ENCODE measurements around the gene SLTM. TPM values are rescaled to one million over a fixed set of nuclear protein-coding genes. Genes with fewer than 3 reads are reported as not detected.
"Not testable (repeated sequence)": the region's sequence is repeated elsewhere in the genome, so short reads cannot be mapped to it uniquely, and the experiment has no call there.

The SLTM gene
- polyA plus RNA-seq, 1 donor, result 183 TPM

- DNase-seq, result peak; percentile 22
These were observed 1.4 kb downstream of the SLTM start for GRCh38 chr15:58931987-58932588.

DNA sequence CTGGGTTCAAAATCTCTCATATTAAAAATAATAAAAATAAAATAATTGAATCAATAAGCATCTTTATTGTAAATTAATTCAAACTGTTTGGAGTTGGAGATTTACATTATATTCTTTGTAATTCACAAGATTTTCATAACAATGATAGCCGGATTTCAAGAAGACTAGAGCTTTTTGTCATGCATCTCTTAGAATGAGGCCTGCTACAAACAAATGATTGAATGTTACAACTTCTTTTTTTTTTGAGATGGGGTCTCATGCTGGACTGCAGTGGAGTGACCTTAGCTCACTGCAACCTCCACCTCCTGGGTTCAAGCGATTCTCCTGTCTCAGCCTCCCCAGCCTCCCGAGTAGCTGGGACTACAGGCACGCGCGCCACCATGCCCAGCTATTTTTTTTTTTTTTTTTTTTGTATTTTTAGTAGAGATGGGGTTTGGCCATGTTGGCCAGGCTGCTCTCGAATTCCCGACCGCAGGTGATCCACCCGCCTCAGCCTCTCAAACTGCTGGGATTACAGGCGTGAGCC lies 3.5 kb downstream of the SLTM start:
- no peak for DNase-seq

DNA sequence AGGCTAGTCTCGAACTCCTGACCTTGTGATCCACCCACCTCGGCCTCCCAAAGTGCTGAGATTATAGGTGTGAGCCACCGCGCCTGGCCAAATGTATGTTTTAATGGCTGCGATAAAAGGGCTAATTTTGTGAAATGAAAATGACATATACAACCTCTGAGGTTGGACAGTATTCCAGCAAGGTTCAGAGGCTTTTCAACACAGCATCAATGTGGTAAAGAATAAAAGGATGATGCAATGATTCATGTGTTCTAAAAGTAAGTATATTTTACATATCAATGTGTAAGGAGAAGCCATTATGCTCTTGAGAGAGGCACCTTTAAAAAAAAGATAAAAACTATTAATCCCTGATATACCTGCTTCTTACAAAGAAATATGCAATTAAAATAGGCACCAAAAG lies 6.7 kb downstream of the SLTM start:
- no peak for DNase-seq

DNA sequence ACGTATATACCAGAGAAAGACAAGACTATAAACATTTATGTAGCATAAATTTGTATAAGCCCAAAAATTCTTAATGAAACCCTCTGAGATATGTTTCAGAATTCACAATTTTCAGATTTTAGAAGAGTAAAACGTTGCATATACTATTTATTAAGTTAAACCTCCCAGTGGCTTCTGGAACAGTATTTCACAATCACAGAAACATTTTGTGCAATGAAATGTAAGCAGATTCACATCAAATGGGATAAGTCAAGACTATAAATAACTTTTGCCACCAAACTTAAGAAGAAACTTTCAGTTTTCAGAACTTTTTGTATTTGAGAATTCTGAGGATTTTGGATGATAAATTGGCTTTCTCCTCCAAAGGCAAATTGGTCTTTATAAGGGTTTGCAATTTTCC lies 9.2 kb downstream of the SLTM start:
- no peak for DNase-seq

DNA sequence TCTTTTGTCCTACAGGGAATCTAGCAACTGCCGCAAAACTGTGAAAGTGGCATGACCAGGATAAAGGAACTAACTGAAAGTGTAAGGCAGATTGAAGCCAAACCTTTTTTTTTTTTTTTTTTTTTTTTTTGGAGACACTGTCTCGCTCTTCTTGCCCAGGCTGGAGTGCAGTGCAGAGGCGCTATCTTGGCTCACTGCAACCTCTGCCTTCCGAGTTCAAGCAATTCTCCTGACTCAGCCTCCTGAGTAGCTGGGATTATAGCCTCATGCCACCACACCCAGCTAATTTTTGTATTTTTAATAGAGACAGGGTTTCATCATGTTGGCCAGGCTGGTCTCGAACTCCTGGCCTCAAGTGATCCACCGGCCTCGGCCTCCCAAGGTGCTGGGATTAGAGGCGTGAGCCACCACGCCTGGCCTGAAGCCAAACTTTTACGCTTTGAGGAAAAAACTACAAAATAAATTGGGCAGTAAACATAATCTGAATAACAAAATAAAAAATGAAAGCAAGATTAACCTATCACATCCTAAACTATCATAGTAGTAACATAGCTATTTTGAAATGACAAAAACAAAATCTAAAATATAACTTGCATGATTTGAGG lies 9.7 kb downstream of the SLTM start:
- no peak for DNase-seq

DNA sequence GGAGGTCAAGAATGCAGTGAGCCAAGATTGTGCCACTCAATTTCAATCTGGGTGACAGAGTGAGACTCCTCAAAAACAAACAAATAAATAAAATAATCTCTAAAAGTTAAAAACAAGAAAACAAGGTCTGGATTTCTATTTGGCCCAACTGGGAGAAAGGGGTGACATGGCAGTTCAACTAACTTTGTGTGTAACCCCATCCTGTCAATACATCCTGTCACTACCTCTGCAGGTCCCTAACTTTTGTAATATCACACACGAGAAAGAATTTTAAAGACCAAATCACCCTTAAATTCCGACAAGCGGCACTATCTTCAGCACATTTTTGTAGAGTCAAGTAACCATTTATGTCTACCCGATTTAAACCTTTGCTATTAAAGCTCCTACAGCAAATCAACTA lies 10.2 kb downstream of the SLTM start:
- DNase-seq, result no peak

GRCh38 chr15:58921267-58921790 lies 12.2 kb downstream of the SLTM start:
- no peak for DNase-seq

DNA sequence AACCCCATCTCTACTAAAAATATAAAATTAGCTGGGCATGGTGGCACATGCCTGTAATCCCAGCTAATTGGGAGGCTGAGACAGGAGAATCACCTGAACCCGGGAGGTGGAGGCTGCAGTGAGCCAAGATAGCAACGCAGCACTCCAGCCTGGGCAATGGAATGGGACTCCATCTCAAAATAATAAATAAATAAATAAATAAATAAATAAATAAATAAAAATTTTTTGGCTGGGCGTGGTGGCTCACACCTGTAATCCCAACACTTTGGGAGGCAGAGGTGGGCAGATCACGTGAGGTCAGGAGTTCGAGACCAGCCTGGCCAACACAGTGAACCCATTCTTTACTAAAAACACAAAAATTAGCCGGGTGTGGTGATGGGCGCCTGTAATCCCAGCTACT lies 13.0 kb downstream of the SLTM start:
- DNase-seq, result not testable (repeated sequence)

GRCh38 chr15:58919232-58919631 lies 14.2 kb downstream of the SLTM start:
- no peak for DNase-seq

DNA sequence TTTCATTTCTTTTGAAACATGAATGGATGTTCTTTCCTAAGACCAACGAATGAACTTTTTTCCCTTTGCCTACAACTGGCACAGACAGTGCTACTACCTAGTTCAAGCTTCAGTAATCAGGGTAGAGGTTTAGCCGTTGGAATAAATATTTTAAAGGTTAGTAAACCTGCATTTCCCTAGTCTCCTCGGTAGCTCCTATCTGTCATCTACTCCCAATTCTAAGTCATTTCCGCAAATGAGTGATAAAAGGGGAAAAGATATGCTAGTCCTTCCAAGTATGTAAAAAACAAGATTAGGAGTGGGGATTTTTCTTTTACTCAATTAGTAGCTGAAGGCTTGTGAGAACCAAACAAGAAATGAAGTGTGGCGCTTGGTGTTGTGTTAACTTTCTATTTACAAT lies 15.2 kb downstream of the SLTM start:
- DNase-seq, result no peak

DNA sequence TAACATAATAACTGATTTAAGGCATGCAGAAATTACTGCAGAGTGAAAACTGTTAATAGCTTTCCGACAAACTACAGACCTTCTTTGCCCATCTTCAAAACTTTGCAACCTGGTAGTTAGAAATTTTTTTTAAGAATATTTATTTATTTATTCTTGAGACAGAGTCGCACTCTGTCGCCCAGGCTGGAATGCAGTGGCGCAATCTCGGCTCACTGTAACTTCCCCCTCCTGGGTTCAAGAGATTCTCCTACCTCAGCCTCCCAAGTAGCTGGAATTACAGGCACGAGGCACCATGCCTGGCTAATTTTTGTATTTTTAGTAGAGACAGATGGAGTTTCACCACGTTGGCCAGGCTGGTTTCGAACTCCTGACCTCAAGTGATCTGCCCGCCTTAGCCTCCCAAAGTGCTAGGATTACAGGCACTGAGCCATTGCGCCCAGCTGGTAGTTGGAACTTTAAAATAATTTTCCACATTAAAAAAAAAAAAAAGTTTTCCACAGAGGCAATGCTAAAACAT lies 15.8 kb downstream of the SLTM start:
- not testable (repeated sequence) for DNase-seq

- no peak for DNase-seq
These were observed 16.5 kb downstream of the SLTM start for GRCh38 chr15:58916962-58917361.

DNA sequence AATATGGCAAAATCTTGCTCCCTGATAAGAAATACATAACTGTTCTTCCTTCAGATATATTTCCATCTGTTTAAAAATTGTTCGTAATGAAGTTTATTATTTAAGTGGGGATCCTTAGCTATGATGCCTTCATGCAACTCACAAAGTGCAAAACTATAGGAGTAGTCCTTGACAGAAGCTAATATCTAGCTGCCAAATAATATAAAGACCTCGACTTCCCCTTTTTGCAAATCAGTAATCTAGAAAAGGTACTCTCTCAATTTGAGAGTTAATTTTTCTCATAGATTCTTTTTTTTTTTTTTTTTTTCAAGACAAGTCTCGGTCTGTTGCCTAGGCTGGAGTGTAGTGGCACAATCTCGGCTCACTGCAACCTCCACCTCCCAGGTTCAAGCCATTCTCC lies 23.0 kb downstream of the SLTM start:
- DNase-seq, result no peak

DNA sequence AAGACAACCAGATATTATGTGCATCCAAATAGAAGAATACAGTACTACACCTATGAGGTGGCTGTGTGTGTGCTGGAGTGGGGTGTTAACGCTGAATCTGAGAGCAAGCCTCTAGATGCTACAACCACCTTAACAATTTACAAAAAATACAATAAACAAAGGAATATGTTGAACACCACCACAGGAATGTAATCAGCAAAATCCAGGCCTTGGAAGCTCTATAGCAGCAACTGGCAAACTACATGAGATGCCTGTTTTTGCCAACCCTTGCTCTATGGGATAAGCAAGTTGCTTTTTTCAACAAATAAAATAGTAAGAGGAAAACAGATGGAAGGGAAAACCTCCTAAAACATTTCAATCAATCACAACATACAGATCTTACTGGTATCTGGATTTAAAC lies 23.9 kb downstream of the SLTM start:
- no peak for DNase-seq

DNA sequence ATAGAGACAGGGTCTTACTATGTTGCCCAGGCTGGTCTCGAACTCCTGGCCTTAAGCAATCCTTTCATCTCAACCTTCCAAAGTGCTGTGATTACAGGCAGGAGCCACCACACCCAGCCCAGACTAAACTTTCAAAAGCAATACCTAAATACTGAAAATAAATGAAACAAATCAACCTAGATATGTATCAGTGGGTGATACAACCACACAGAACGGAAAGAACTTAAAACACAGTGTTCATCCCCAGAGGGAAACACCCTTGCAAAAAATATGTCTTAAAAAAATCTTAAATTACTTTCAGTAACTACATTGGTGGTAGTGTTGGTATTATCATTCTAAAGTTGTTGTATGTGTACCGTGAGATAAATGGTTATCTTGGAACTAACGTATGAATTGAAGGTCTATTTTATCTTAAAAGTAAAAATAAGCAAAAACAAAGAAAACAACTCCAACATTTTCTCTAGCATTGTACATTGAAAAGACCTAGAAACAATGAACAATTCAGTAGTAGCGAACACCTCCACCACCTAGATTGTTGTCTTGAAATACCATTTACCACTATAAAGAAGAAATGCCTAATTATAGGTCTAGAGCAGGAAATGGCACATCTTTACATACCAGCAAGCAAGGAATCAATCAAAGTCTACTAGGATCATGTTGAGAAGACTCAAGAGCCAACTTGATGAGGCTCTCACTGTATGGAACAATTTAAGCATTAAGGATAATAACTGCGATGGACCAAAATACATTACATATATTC lies 24.7 kb downstream of the SLTM start:
- no peak for DNase-seq

DNA sequence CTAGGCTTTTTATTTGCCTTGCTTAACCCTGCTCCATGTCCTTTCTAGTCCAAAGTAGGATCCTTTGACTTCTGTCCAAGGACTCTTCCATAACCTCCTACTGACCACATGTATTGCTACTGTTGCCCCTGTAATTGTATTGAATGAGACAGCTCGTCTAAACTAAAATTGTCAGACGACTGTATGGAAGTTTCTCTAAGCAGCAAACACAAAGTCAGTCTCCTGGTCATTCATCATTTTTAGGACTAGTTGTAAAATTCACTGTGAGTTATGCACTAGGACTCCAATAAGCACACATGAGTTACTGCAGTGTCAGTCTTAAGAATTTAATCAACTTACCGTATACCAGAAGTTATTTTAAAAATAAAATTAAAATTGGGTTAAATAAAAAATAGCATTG lies 32.8 kb downstream of the SLTM start:
- DNase-seq, result peak; percentile 34

- DNase-seq, result no peak
These were observed 35.3 kb downstream of the SLTM start for GRCh38 chr15:58898150-58898680.

GRCh38 chr15:58889363-58889762 lies 44.1 kb downstream of the SLTM start:
- no peak for DNase-seq

DNA sequence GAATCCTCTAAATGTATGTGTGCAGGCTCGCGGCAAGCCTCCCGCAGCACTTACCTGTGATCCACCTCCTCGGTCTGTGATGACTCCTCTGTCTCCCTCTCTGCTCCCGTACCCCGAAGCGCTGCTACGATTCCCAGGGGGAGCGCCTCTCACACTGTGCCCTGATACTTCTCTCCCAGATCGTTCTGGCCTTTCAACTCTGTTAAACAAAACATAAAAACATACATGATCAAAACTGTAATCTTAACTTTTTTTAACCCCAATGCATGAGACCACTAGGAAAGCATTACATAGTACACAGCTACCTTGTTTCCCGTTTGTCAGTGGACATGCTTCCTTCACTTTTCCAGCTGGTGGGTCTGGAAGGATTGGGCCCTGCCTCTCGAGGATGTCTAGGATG lies 46.6 kb downstream of the SLTM start:
- DNase-seq, result no peak

DNA sequence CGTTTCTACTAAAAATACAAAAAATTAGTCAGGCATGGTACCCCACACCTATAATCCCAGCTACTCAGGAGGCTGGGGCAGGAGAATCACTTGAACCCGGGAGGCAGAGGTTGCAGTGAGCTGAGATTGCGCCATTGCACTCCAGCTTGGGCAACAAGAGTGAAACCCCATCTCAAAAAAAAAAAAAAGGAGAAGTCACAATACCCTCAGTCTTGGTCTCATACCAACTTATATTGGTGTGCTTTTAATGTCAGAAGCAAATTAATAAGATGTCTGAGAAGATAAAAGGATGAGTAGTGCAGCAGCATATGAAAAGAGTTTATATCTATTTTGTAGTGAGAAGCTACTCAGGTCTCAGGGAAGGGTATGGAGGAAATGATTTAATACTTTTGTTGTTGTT lies 49.6 kb downstream of the SLTM start:
- DNase-seq, result not testable (repeated sequence)

GRCh38 chr15:58882243-58882642 lies 51.2 kb downstream of the SLTM start:
- DNase-seq, result no peak

GRCh38 chr15:58880320-58880719 lies 53.2 kb downstream of the SLTM start:
- DNase-seq, result no peak

Measured in left kidney (tissue), 2 donors.